H9 (cell line): ENCODE data around the gene TRIM38. TPM values are rescaled to one million over a fixed set of nuclear protein-coding genes. Genes with fewer than 3 reads are reported as not detected.

ENCODE experiments used
- DNase-seq: peaks from one replicate; pipeline ENCODE4 v3.0.0-alpha.2; 2017
- H2AFZ ChIP-seq: one replicate; pipeline ENCODE4 v1.6.1; 2013; ENCODE audit warnings: mild to moderate bottlenecking, low read length, control low read depth, moderate library complexity
- H2AK5ac ChIP-seq: 2 replicates; pipeline ENCODE4 v1.6.1; 2013; ENCODE audit warnings: low read length, control low read depth, mixed read lengths; ENCODE audit not compliant: insufficient read length
- H2BK120ac ChIP-seq: one replicate; pipeline ENCODE4 v1.6.1; 2013; ENCODE audit warnings: low read depth, mild to moderate bottlenecking, low read length, control low read depth, inconsistent platforms; ENCODE audit not compliant: poor library complexity, severe bottlenecking
- H2BK12ac ChIP-seq: 2 replicates; pipeline ENCODE4 v1.6.1; 2013; ENCODE audit warnings: low read length, control low read depth, mixed read lengths, low read depth; ENCODE audit not compliant: insufficient read length
- H2BK15ac ChIP-seq: 2 replicates; pipeline ENCODE4 v1.6.1; 2013; ENCODE audit warnings: low read depth, low read length, control low read depth
- H2BK20ac ChIP-seq: one replicate; pipeline ENCODE4 v1.6.1; 2013; ENCODE audit warnings: low read depth, mild to moderate bottlenecking, low read length, control low read depth, inconsistent platforms; ENCODE audit not compliant: poor library complexity, severe bottlenecking
- H2BK5ac ChIP-seq: 2 replicates; pipeline ENCODE4 v1.6.1; 2013; ENCODE audit warnings: low read length, control low read depth, mixed read lengths; ENCODE audit not compliant: insufficient read length
- H3K14ac ChIP-seq: 2 replicates; pipeline ENCODE4 v1.6.1; 2013; ENCODE audit warnings: low read length, control low read depth; ENCODE audit not compliant: insufficient read depth
- H3K18ac ChIP-seq: 2 replicates; pipeline ENCODE4 v1.6.1; 2013; ENCODE audit warnings: low read depth, mild to moderate bottlenecking, mixed read lengths, low read length, control low read depth; ENCODE audit not compliant: insufficient read length
- H3K23ac ChIP-seq: 2 replicates; pipeline ENCODE4 v1.6.1; 2013; ENCODE audit warnings: low read length, control low read depth, mixed read lengths, low read depth; ENCODE audit not compliant: insufficient read length
- H3K23me2 ChIP-seq: 2 replicates; pipeline ENCODE4 v1.6.1; 2013; ENCODE audit warnings: low read depth, mild to moderate bottlenecking, mixed read lengths, low read length, control low read depth; ENCODE audit not compliant: insufficient read length, poor library complexity, severe bottlenecking
- H3K27ac ChIP-seq: 2 replicates; pipeline ENCODE4 v1.5.1; 2013; ENCODE audit warnings: low read length, control low read depth, mixed read lengths, low read depth; ENCODE audit not compliant: insufficient read length
- H3K27me3 ChIP-seq: 2 replicates; pipeline ENCODE4 v1.6.1; 2013; ENCODE audit warnings: low read length, control low read depth, inconsistent platforms; ENCODE audit not compliant: insufficient read depth
- H3K4ac ChIP-seq: 2 replicates; pipeline ENCODE4 v1.6.1; 2013; ENCODE audit warnings: low read depth, mild to moderate bottlenecking, control low read depth, inconsistent platforms, low read length, moderate library complexity
- H3K4me1 ChIP-seq: 2 replicates; pipeline ENCODE4 v1.6.1; 2013; ENCODE audit warnings: low read length, control low read depth, inconsistent platforms; ENCODE audit not compliant: insufficient read depth
- H3K4me2 ChIP-seq: 2 replicates; pipeline ENCODE4 v1.6.1; 2013; ENCODE audit warnings: low read length, control low read depth, mixed read lengths; ENCODE audit not compliant: insufficient read length, insufficient read depth
- H3K56ac ChIP-seq: 2 replicates; pipeline ENCODE4 v1.6.1; 2013; ENCODE audit warnings: low read depth, mild to moderate bottlenecking, mixed read lengths, low read length, control low read depth; ENCODE audit not compliant: insufficient read length
- H3K79me1 ChIP-seq: 2 replicates; pipeline ENCODE4 v1.6.1; 2013; ENCODE audit warnings: low read depth, mild to moderate bottlenecking, moderate library complexity, low read length, control low read depth, inconsistent platforms; ENCODE audit not compliant: insufficient read depth, poor library complexity, severe bottlenecking
- H3K79me2 ChIP-seq: 2 replicates; pipeline ENCODE4 v1.6.1; 2013; ENCODE audit warnings: low read length, control low read depth, inconsistent platforms; ENCODE audit not compliant: insufficient read depth
- H3K9ac ChIP-seq: 2 replicates; pipeline ENCODE4 v1.6.1; 2013; ENCODE audit warnings: low read length, control low read depth, mixed read lengths; ENCODE audit not compliant: insufficient read length; ENCODE audit errors: extremely low read depth
- H3K9me3 ChIP-seq: one replicate; pipeline ENCODE4 v1.6.1; 2013; ENCODE audit warnings: low read depth, low read length, inconsistent platforms; ENCODE audit not compliant: control insufficient read depth
- H3T11ph ChIP-seq: one replicate; pipeline ENCODE4 v1.6.1; 2013; ENCODE audit warnings: mild to moderate bottlenecking, low read length, control low read depth, inconsistent platforms
- H4K20me1 ChIP-seq: one replicate; pipeline ENCODE4 v1.6.1; 2013; ENCODE audit not compliant: control insufficient read depth, insufficient read length, insufficient read depth
- H4K5ac ChIP-seq: 2 replicates; pipeline ENCODE4 v1.6.1; 2013; ENCODE audit warnings: low read depth, mild to moderate bottlenecking, mixed read lengths, low read length, control low read depth; ENCODE audit not compliant: insufficient read length
- H4K8ac ChIP-seq: replicated peaks from 2 replicates; pipeline ENCODE4 v1.6.1; 2013; ENCODE audit warnings: low read length, control low read depth, mixed read lengths, low read depth; ENCODE audit not compliant: insufficient read length
- H4K91ac ChIP-seq: 2 replicates; pipeline ENCODE4 v1.6.1; 2013; ENCODE audit warnings: low read depth, mild to moderate bottlenecking, moderate library complexity, mixed read lengths, low read length, control low read depth; ENCODE audit not compliant: insufficient read length
- H3K27ac Mint-ChIP-seq, 3 experiments: 2 replicates in 2 of 3; 3 replicates in 1 of 3; pipeline ENCODE4 v1.8.0; 2020 to 2021; ENCODE audit warnings: mixed read lengths in 3 of 3, mild to moderate bottlenecking in 1 of 3, moderate library complexity in 1 of 3
- H3K27me3 Mint-ChIP-seq: 2 replicates; pipeline ENCODE4 v1.8.0; 2021; ENCODE audit warnings: low read depth, mild to moderate bottlenecking, moderate library complexity, mixed read lengths
- H3K36me3 Mint-ChIP-seq, 3 experiments: 2 replicates in 2 of 3; 3 replicates in 1 of 3; pipeline ENCODE4 v1.8.0; 2020 to 2021; ENCODE audit warnings: low read depth in 3 of 3, mixed read lengths in 3 of 3; ENCODE audit not compliant: insufficient read depth in 1 of 3
- H3K4me1 Mint-ChIP-seq, 2 experiments: 2 replicates each; pipeline ENCODE4 v1.8.0; 2020; ENCODE audit warnings: mixed read lengths in 2 of 2
- H3K4me3 Mint-ChIP-seq, 2 experiments: 2 replicates in 1 of 2; 3 replicates in 1 of 2; pipeline ENCODE4 v1.8.0; 2020 to 2021; ENCODE audit warnings: mild to moderate bottlenecking in 2 of 2, mixed read lengths in 2 of 2, moderate library complexity in 1 of 2
- H3K9me3 Mint-ChIP-seq, 2 experiments: 2 replicates in 1 of 2; 3 replicates in 1 of 2; pipeline ENCODE4 v1.8.0; 2020; ENCODE audit warnings: mild to moderate bottlenecking in 2 of 2, mixed read lengths in 2 of 2, moderate library complexity in 1 of 2
- WGBS: extraction: QIAGEN DNeasy Blood & Tissue Kit; methylation state at CpG from one replicate; pipeline ENCODE4 v1.1.7; 2013; ENCODE audit warnings: missing lambda C conversion rate, low lambda C conversion rate, mixed read lengths; ENCODE audit not compliant: insufficient read length; ENCODE audit errors: extremely low coverage; 5-methylcytosine and 5-hydroxymethylcytosine counted together
- total RNA-seq: library from RNA; stranded (reverse); gene quantifications from 2 replicates; pipeline ENCODE4 v1.2.1, GENCODE V29; 2021
- TF ChIP-seq, protein P1 (sequence below): fragments of 200-600 bp; sonication (generic); conservative IDR thresholded peaks from 3 replicates; pipeline ENCODE4 v1.8.0; 2021; ENCODE audit warnings: antibody characterized with exemption, mild to moderate bottlenecking

The TRIM38 gene
- total RNA-seq, 1 experiment from 2014 or later = 0.61 TPM

DNA sequence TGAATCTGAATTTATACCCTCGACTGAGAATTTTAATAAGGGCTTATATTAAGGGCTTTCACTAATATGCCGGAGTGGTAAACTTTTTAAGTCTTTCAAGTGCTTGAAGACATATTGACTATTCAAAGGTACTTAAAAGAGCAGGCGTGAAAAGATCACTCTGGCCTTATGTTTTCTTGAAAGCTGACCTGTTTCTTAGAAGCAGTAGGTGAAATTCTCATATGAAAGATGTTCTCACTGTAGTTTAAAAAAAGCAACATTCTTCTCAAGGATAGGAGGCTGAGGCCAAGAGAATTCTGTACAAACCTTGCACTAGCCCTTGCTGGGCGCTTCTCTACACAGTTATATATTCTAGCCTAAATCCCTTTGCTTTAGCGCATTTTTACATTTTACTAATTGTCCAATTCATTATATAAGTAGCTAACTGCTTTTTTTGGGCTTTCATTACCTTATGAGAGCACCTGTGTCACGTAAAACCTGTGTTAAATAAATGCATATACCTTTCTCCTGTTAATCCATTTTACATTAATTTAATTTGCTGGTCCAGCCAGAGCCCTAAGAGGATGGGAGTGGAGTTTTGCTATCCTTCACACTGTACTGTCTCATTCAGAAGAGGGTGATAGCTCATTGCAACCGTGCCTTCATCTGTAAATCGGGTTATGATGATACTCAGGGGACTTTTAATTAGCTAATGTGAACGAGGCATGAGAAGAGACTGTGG, 65.0 kb downstream of the TRIM38 start:
- Mint-ChIP-seq H3K4me1 (peaks cover 65 to 68% of the 10 kb centered on the region in 2 experiments), H3K9me3 (no peaks in the 10 kb centered on the region; a peak in 1 of 5 replicates), H3K27me3 (no peaks in the 10 kb centered on the region; the same call in 1 of the 2 replicates), H3K36me3 (no peaks in the 10 kb centered on the region), H3K27ac (peak overlapping the region; percentile 96 to 99 (median 99)), H3K4me3 (peak overlapping the region; percentile 87 to 96)
- Histone ChIP-seq H3T11ph (peak overlapping the region; percentile 94), H4K91ac (no peak overlapping the region), H4K5ac (no peak overlapping the region), H3K23ac (no peak overlapping the region), H2AK5ac (no peak overlapping the region), H2AFZ (no peak overlapping the region), H3K79me1 (no peaks in the 10 kb centered on the region), H3K14ac (peak overlapping the region; percentile 29; the same call in 1 of the 2 replicates), H3K18ac (no peak overlapping the region), H3K9ac (peak overlapping the region; percentile 16), H2BK15ac (no peak overlapping the region), H2BK12ac (no peak overlapping the region), H4K20me1 (no peaks in the 10 kb centered on the region), H3K4ac (no peak overlapping the region; the same call in 1 of the 2 replicates), H3K4me2 (peak overlapping the region; percentile 82), H2BK5ac (no peak overlapping the region), H4K8ac (no peak overlapping the region), H3K79me2 (no peaks in the 10 kb centered on the region), H3K9me3 (no peaks in the 10 kb centered on the region), H3K4me1 (no peaks in the 10 kb centered on the region; the same call in 1 of the 2 replicates), H2BK20ac (no peak overlapping the region), H3K27ac (peak overlapping the region; percentile 96), H3K27me3 (no peaks in the 10 kb centered on the region), H3K23me2 (peaks cover 11% of the 10 kb centered on the region), H2BK120ac (peak overlapping the region; percentile 78), H3K56ac (no peak overlapping the region)
- WGBS = no CpG with 5 or more reads among the region's 9 CpGs
- no peak for DNase-seq
- TF ChIP-seq, protein P1, sequence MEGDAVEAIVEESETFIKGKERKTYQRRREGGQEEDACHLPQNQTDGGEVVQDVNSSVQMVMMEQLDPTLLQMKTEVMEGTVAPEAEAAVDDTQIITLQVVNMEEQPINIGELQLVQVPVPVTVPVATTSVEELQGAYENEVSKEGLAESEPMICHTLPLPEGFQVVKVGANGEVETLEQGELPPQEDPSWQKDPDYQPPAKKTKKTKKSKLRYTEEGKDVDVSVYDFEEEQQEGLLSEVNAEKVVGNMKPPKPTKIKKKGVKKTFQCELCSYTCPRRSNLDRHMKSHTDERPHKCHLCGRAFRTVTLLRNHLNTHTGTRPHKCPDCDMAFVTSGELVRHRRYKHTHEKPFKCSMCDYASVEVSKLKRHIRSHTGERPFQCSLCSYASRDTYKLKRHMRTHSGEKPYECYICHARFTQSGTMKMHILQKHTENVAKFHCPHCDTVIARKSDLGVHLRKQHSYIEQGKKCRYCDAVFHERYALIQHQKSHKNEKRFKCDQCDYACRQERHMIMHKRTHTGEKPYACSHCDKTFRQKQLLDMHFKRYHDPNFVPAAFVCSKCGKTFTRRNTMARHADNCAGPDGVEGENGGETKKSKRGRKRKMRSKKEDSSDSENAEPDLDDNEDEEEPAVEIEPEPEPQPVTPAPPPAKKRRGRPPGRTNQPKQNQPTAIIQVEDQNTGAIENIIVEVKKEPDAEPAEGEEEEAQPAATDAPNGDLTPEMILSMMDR = no peak
